Endothelial cell of umbilical vein (primary cell): ENCODE measurements around the gene ZNF839. TPM values are rescaled to one million over a fixed set of nuclear protein-coding genes. Genes with fewer than 3 reads are reported as not detected.

Source experiments
- BruUV-seq: library from RNA; stranded (reverse); fragments of 400-500 nt; replicated peaks from 2 replicates; lab custom pipeline; 2021; lab: Mats Ljungman, UMichigan
- CTCF ChIA-PET: fragments of 300-600, 350-600 bp; sonication (Branson Sonifier 250); formaldehyde crosslinking; loops from one replicate; lab custom pipeline; 2021; ENCODE audit warnings: antibody characterized with exemption, inconsistent platforms; lab: Charles Lee
- POLR2A ChIA-PET: fragments of 300-600, 350-600 bp; sonication (Branson Sonifier 250); formaldehyde crosslinking; loops from one replicate; lab custom pipeline; 2021; ENCODE audit warnings: antibody characterized with exemption, inconsistent platforms; lab: Charles Lee
- DNase-seq: peaks from one replicate; pipeline ENCODE4 v3.0.0-alpha.2; 2011; ENCODE audit warnings: low read depth, low spot score
- FAIRE-seq: peaks from 2 replicates; lab custom pipeline; 2011; peaks lifted over from hg19 to GRCh38; lab: Jason Lieb, UNC
- H2AFZ ChIP-seq: 2 replicates; pipeline ENCODE4 v1.6.0; 2012; ENCODE audit warnings: low read depth, low read length, control low read depth, inconsistent platforms
- H3K27ac ChIP-seq: 2 replicates; pipeline ENCODE4 v1.5.1; 2011; ENCODE audit warnings: low read depth, mild to moderate bottlenecking, control low read depth, low read length, moderate library complexity; ENCODE audit not compliant: insufficient read depth
- H3K27me3 ChIP-seq, 2 experiments: 2 replicates each; pipeline versions ENCODE4 v1.6.0 to v1.6.1; 2011; ENCODE audit warnings: low read length in 2 of 2, mixed read lengths in 1 of 2; ENCODE audit not compliant: control insufficient read depth in 2 of 2, insufficient read depth in 2 of 2
- H3K36me3 ChIP-seq, 2 experiments: 2 replicates in 1 of 2; 3 replicates in 1 of 2; pipeline ENCODE4 v1.5.1; 2011; ENCODE audit warnings: low read length in 2 of 2, mild to moderate bottlenecking in 1 of 2, moderate library complexity in 1 of 2; ENCODE audit not compliant: control insufficient read depth in 2 of 2, insufficient read depth in 2 of 2; ENCODE audit errors: extremely low read depth in 1 of 2
- H3K4me1 ChIP-seq: 3 replicates; pipeline ENCODE4 v1.5.1; 2011; ENCODE audit warnings: mild to moderate bottlenecking, low read length; ENCODE audit not compliant: control insufficient read depth, insufficient read depth; ENCODE audit errors: extremely low read depth
- H3K4me2 ChIP-seq: 2 replicates; pipeline ENCODE4 v1.6.1; 2011; ENCODE audit warnings: low read length, control low read depth, mixed read lengths; ENCODE audit not compliant: insufficient read depth
- H3K4me3 ChIP-seq, 3 experiments: fragments of 200-600 bp in 1 of 3; sonication (generic), shearing (Covaris generic) in 1 of 3; replicated peaks in 1 of 3; 2 replicates each; pipeline ENCODE4 v1.5.1; 2011 to 2016; ENCODE audit warnings: control low read depth in 3 of 3, low read length in 3 of 3, mild to moderate bottlenecking in 2 of 3, inconsistent platforms in 1 of 3, low read depth in 1 of 3, moderate library complexity in 1 of 3; ENCODE audit not compliant: insufficient read depth in 1 of 3
- H3K79me2 ChIP-seq: 2 replicates; pipeline ENCODE4 v1.6.0; 2012; ENCODE audit warnings: low read length, inconsistent platforms; ENCODE audit not compliant: control insufficient read depth, insufficient read depth
- H3K9ac ChIP-seq: replicated peaks from 2 replicates; pipeline ENCODE3; 2011; ENCODE audit warnings: low read length, control low read depth; ENCODE audit not compliant: insufficient read depth; ENCODE audit errors: extremely low read depth
- H3K9me1 ChIP-seq: replicated peaks from 3 replicates; pipeline ENCODE4 v1.6.0; 2011; ENCODE audit warnings: mild to moderate bottlenecking, low read length; ENCODE audit not compliant: control insufficient read depth, insufficient read depth; ENCODE audit errors: extremely low read depth
- H3K9me3 ChIP-seq: replicated peaks from 2 replicates; pipeline ENCODE4 v1.5.1; 2012; ENCODE audit warnings: low read length, inconsistent platforms; ENCODE audit not compliant: control insufficient read depth, insufficient read depth
- H4K20me1 ChIP-seq: replicated peaks from 2 replicates; pipeline ENCODE3; 2011; ENCODE audit warnings: mild to moderate bottlenecking, low read length; ENCODE audit not compliant: control insufficient read depth, insufficient read depth; ENCODE audit errors: extremely low read depth
- CTCF ChIP-seq, 2 donors: IDR thresholded peaks; 1 replicate in 1 of 2; 2 replicates in 1 of 2; pipeline ENCODE4 v1.5.1; 2011; ENCODE audit warnings: low read length in 2 of 2, mild to moderate bottlenecking in 2 of 2, moderate library complexity in 2 of 2, control low read depth in 1 of 2, inconsistent platforms in 1 of 2, low read depth in 1 of 2; ENCODE audit not compliant: insufficient read depth in 1 of 2; ENCODE audit errors: extremely low read depth in 1 of 2
- EZH2 ChIP-seq: IDR thresholded peaks from 2 replicates; pipeline ENCODE4 v1.6.1; 2012; ENCODE audit warnings: borderline replicate concordance, low read depth, mild to moderate bottlenecking, moderate library complexity, low read length, inconsistent platforms; ENCODE audit not compliant: severe bottlenecking
- FOS ChIP-seq: IDR thresholded peaks from 2 replicates; pipeline ENCODE4 v1.6.1; 2011; ENCODE audit warnings: mild to moderate bottlenecking, low read length, moderate library complexity, borderline replicate concordance; ENCODE audit not compliant: insufficient read depth
- GATA2 ChIP-seq: IDR thresholded peaks from 2 replicates; pipeline ENCODE4 v1.7.0; 2011; ENCODE audit warnings: low read depth, mild to moderate bottlenecking, moderate library complexity, mixed read lengths, low read length; ENCODE audit not compliant: insufficient read length, insufficient read depth
- JUN ChIP-seq: IDR thresholded peaks from 2 replicates; pipeline ENCODE4 v1.6.1; 2011; ENCODE audit warnings: borderline replicate concordance, low read depth; ENCODE audit not compliant: insufficient read length, insufficient read depth
- MAX ChIP-seq: IDR thresholded peaks from 2 replicates; pipeline ENCODE4 v1.6.1; 2011; ENCODE audit not compliant: insufficient read depth, insufficient read length
- MYC ChIP-seq: IDR thresholded peaks from one replicate; pipeline ENCODE4 v1.6.1; 2011; ENCODE audit warnings: mild to moderate bottlenecking, low read depth, low read length
- POLR2AphosphoS5 ChIP-seq: IDR thresholded peaks from 2 replicates; pipeline ENCODE4 v1.6.1; 2012; ENCODE audit warnings: low read depth, mild to moderate bottlenecking, control low read depth, low read length, moderate library complexity; ENCODE audit not compliant: insufficient read depth
- dilution Hi-C: fragments of 300-500 bp; cut with MboI; formaldehyde crosslinking; loops from one replicate; pipeline ENCODE4 v1.15.0; 2019; ENCODE audit warnings: low sequenced_read_pairs; ENCODE audit not compliant: extremely low pct_ligation_motif_present
- intact Hi-C: fragments of 100-400 bp; cut with micrococcal nuclease; formaldehyde crosslinking; loops from one replicate; pipeline ENCODE4 v1.10.0; 2022
- polyA plus RNA-seq, 4 experiments: library from polyadenylated mRNA; depleted of rRNA in 3 of 4; stranded (reverse) in 3 of 4; unstranded in 1 of 4; fragments of >200 nt; gene quantifications; 2 replicates each; pipeline versions ENCODE4 v1.2.1 to v1.2.3, GENCODE V29; 2011 to 2012; ENCODE audit warnings: missing spikeins in 1 of 4
- total RNA-seq: library from RNA; stranded (reverse); gene quantifications from 2 replicates; pipeline ENCODE4 v1.2.3, GENCODE V29; 2021

Gene ZNF839
- total and polyA plus RNA-seq, 2 donors (not counting 3 experiments of a cell fraction or from before 2014, with no cell fraction given), result 9.8 to 12.5 TPM

GRCh38 chr14:102346645-102347044 lies 27.1 kb downstream of the ZNF839 start:
- DNase-seq, result no peak
- Histone ChIP-seq H3K36me3 (peaks cover 3 to 24% of the 10 kb centered on the region in 2 experiments), H3K9me1 (no peaks in the 10 kb centered on the region), H3K4me3 (no peak overlapping the region), H3K4me1 (peaks cover 13% of the 10 kb centered on the region), H3K4me2 (no peak overlapping the region), H3K79me2 (no peaks in the 10 kb centered on the region), H4K20me1 (no peaks in the 10 kb centered on the region), H2AFZ (no peak overlapping the region), H3K27me3 (no peaks in the 10 kb centered on the region), H3K9me3 (no peaks in the 10 kb centered on the region), H3K27ac (no peak overlapping the region), H3K9ac (no peak overlapping the region)
- TF ChIP-seq POLR2AphosphoS5 (no peak), MYC (no peak), GATA2 (no peak), MAX (no peak), EZH2 (no peak), CTCF (IDR thresholded peaks at IDR 0.05; ENCODE audit: extremely low read depth in 1 of 2, insufficient read depth in 1 of 2, low read depth in 1 of 2, low read length in 2 of 2) (no peak), JUN (no peak), FOS (no peak)
- dilution Hi-C loops, result no loop called here
- BruUV-seq, result no TSS peak
- FAIRE-seq, result no peak
- intact Hi-C loops, result no loop called here
- POLR2A ChIA-PET, result no interaction called here
- CTCF ChIA-PET, result no interaction called here
